Colonic mucosa (tissue), 4 donors: ENCODE results near the gene PFKP. TPM values are rescaled to one million over a fixed set of nuclear protein-coding genes. Genes with fewer than 3 reads are reported as not detected.
A peak's percentile ranks its signal among the peaks of the same experiment; 100 is the strongest.

Source experiments
- DNase-seq: peaks from one replicate; pipeline ENCODE4 v3.0.0-alpha.2; 2020
- H3K27ac ChIP-seq: fragments of 200-600 bp; one replicate; pipeline ENCODE4 v1.8.0; 2021
- H3K27me3 ChIP-seq: fragments of 200-600 bp; one replicate; pipeline ENCODE4 v1.8.0; 2021
- H3K36me3 ChIP-seq: fragments of 200-600 bp; one replicate; pipeline ENCODE4 v1.8.0; 2021
- H3K4me1 ChIP-seq: fragments of 200-600 bp; one replicate; pipeline ENCODE4 v1.8.0; 2021; ENCODE audit warnings: mild to moderate bottlenecking
- H3K4me3 ChIP-seq: fragments of 200-600 bp; one replicate; pipeline ENCODE4 v1.8.0; 2021
- H3K9ac ChIP-seq, 2 donors: one replicate each; pipeline ENCODE4 v1.7.0; 2013; ENCODE audit warnings: control low read depth in 2 of 2, low read depth in 2 of 2, low read length in 2 of 2
- H3K9me3 ChIP-seq: fragments of 200-600 bp; one replicate; pipeline ENCODE4 v1.8.0; 2021
- CTCF ChIP-seq: fragments of 200-600 bp; IDR thresholded peaks from one replicate; pipeline ENCODE4 v1.8.0; 2022; ENCODE audit warnings: antibody characterized with exemption, mild to moderate bottlenecking
- intact Hi-C: fragments of 100-400 bp; cut with DNase I; formaldehyde crosslinking; loops from one replicate; pipeline ENCODE4 v1.14.1; 2022
- total RNA-seq, 2 donors: library from RNA; stranded (reverse); fragmentation: NEBNext Ultra II Directional in 1 of 2; extraction: Animal tissue kit (Norgen Biotek cat#: 25700) in 1 of 2; gene quantifications; one replicate each; pipeline ENCODE4 v1.2.1, GENCODE V29; 2021
- donor health status: healthy.
- donor health status: DM: no; HTN: no; CAD: no.
- donor health status: DM: no; HTN: no; CAD: no.

The PFKP gene
- total RNA-seq, 2 donors from 2014 or later = 134 to 209 TPM

- H3K27ac ChIP-seq = no peak overlapping the region
- no peaks in the 10 kb centered on the region for H3K27me3 ChIP-seq
- no peak overlapping the region for H3K9ac ChIP-seq
- no peak for DNase-seq
- intact Hi-C loops = no loop called here
- H3K4me1 ChIP-seq = no peaks in the 10 kb centered on the region
- H3K9me3 ChIP-seq = no peaks in the 10 kb centered on the region
- peak; percentile 21 for TF ChIP-seq CTCF
- H3K4me3 ChIP-seq = no peak overlapping the region
- H3K36me3 ChIP-seq = peaks cover 11% of the 10 kb centered on the region
Observed at GRCh38 chr10:3119796-3120459, 52.6 kb downstream of the PFKP start.

- no peak for TF ChIP-seq CTCF
- no peak overlapping the region for H3K27ac ChIP-seq
- H3K36me3 ChIP-seq = peaks cover 11% of the 10 kb centered on the region
- DNase-seq = no peak
- intact Hi-C loops = no loop called here
- H3K4me3 ChIP-seq = no peak overlapping the region
- no peak overlapping the region for H3K9ac ChIP-seq
- H3K9me3 ChIP-seq = no peaks in the 10 kb centered on the region
- no peaks in the 10 kb centered on the region for H3K27me3 ChIP-seq
- H3K4me1 ChIP-seq = no peaks in the 10 kb centered on the region
Observed at GRCh38 chr10:3122034-3122433, 54.7 kb downstream of the PFKP start.

- no peak overlapping the region for H3K4me3 ChIP-seq
- intact Hi-C loops = no loop called here
- H3K9me3 ChIP-seq = no peaks in the 10 kb centered on the region
- H3K4me1 ChIP-seq = no peaks in the 10 kb centered on the region
- no peak overlapping the region for H3K27ac ChIP-seq
- no peak overlapping the region for H3K9ac ChIP-seq
- DNase-seq = no peak
- no peaks in the 10 kb centered on the region for H3K27me3 ChIP-seq
- H3K36me3 ChIP-seq = peaks cover 11% of the 10 kb centered on the region
- TF ChIP-seq CTCF = no peak
Observed at GRCh38 chr10:3122486-3123205, 55.3 kb downstream of the PFKP start.

GRCh38 chr10:3123571-3124411, 56.4 kb downstream of the PFKP start:
- no peak for DNase-seq

More at GRCh38 chr10:3123571-3124411, 56.4 kb downstream of the PFKP start:
- intact Hi-C loops = no loop called here
- no peak overlapping the region for H3K9ac ChIP-seq
- no peak for TF ChIP-seq CTCF
- H3K27ac ChIP-seq = no peak overlapping the region
- H3K4me1 ChIP-seq = no peaks in the 10 kb centered on the region
- H3K27me3 ChIP-seq = no peaks in the 10 kb centered on the region
- H3K9me3 ChIP-seq = no peaks in the 10 kb centered on the region
- peaks cover 11% of the 10 kb centered on the region for H3K36me3 ChIP-seq
- H3K4me3 ChIP-seq = no peak overlapping the region
